Stimulated activated CD4-positive, alpha-beta T cell treated with anti-CD3 and anti-CD28 coated beads, TNF-alpha, amount 100 ng/mL, for 4 hours (primary cell): ENCODE results near the gene RHOH.
A peak's percentile ranks its signal among the peaks of the same experiment; 100 is the strongest.

Source experiments
- DNase-seq, 3 experiments: peaks; one replicate each; pipeline ENCODE4 v3.0.0-alpha.2; 2020; ENCODE audit warnings: low read depth in 3 of 3

RHOH gene

DNA sequence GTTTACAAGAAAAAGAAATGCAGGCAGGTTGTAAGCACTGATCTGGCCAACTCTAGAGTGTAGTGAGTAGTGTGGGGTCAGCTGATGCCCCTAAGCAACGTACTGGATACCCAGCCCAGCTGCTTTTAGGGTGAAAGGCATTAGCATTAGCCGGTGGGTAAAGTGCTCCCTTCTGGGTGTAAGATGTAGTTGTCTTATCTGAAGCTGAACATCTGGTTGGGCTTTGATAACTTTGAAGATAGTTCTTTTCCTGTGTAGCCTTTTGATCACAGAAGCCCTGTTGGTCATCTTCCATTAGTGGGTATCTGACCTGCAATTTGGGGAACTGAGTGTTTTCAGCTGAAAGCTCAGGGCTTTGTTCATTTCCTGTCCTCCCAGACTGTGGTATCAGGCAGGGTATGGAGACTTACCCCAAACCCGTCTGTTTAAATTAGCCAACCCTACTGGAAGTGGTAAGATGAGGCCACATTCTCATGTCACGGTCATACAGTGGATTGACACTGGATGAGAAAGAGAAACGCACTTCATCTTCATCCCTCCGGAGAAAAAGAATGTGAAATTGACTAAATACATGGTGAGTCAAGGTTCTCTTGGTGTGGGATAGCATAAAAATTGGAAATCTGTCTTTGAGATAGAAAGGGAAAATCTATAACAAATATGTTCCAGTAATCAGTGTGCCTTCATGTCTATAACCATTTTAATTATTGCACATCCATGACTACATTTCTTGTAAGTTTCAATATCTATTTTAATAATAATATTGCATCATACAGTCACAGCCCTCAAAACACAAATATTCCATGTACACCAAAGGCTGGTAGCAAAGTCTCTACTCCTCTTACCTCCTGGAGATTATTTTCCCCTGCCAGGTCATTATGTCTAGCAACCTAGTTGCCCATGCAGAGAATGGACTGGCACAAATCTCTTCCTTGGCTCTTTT lies 8.7 kb downstream of the RHOH start:
- no peak for DNase-seq

- no peak for DNase-seq
These were observed 9.6 kb downstream of the RHOH start for GRCh38 chr4:40206426-40206825.

GRCh38 chr4:40209401-40209800 lies 12.6 kb downstream of the RHOH start:
- no peak for DNase-seq

DNA sequence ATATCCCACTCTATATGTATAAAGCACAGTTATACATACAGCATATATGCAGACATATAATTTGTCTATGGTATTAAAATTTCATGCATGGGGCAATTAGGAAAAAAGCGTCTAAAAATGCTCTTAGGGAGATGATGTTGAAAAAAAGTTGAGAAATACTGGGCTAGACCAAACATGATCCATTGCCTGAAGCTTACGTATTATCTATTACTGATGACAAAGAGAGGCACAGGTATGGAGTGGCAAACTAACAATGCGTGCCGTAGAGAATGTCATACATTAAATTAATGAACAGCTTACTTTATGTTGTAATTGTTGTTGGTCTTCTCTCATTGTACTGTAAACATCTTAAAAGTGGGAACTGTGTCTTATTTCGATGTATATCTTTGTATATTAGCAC lies 13.9 kb downstream of the RHOH start:
- DNase-seq = no peak

- DNase-seq = no peak
These were observed 14.7 kb downstream of the RHOH start for GRCh38 chr4:40211224-40212185.

DNA sequence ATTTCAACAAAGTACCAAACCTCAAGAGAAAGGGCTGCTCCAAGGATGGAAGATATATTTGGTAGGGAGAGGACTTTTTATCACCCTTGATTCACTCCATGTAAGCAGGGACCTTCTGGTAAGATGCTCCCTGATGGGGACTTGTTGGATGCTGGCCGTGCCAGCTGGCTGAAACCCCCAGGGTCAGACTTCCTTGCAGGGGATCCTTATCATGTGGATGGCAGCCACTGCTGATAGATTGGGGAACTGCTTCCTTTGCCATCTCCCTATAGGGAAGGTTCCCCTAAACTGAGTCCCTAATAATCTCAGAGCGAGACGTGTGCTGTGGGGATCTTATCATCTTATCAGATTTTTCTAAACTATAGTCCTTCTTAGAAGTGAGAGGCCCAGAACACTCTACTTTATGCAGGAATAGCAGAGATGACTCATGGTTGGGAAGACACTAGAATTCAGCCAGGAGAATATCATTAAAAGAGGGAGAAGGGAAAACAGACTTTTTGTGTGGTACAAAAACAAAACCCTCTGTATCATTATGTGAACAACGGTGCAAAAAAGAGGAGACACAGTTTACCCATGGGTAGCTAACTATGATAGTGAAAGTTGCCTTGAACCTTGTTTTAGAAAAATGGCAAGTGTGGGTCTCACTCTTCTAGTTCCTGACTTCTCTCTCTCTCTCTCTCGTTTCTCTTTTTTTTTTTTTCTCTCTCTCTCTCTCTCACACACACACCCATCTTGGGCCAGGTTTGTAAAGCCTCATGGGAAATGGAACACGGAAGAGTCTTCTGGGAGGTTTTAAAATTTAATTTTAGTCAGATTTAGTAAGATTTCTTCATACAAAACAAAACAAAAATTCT lies 16.1 kb downstream of the RHOH start:
- DNase-seq = no peak

- no peak for DNase-seq
These were observed 17.2 kb downstream of the RHOH start for GRCh38 chr4:40214038-40214437.

DNA sequence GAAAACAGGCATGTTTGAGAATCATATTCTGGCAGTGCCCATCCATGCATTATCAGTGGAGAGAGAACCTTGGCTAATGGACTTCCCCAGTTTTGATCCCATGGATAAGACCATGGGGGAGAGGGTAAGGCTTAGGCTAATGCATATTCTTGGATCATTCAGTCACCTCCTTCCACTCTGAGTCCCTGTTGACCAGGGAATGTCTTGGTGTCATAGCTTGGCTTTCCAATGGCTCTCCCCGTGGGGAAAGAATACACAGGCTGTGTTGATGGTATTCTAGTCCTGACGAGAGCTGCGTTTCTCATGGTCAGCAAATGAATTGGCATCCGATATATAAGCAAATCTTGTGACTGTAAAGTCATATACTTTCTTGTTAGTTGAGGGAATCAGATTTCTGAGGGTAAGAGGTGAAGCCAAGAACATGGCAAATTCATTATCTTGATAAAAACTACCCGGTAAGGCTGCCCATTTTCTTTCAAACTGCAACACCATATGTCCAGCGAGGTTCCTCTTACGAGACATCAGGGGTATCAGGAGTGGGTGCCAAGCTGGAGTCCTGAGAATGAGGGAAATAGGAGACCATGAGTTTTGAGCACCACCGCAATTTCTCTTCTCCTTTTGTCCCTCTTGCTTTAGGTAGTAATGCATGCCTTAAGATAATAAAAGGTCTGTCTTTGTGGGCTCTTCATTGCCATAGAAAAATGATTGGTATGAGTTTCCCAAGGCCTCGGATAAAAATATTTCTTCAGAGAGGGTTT lies 18.0 kb downstream of the RHOH start:
- DNase-seq = no peak

DNA sequence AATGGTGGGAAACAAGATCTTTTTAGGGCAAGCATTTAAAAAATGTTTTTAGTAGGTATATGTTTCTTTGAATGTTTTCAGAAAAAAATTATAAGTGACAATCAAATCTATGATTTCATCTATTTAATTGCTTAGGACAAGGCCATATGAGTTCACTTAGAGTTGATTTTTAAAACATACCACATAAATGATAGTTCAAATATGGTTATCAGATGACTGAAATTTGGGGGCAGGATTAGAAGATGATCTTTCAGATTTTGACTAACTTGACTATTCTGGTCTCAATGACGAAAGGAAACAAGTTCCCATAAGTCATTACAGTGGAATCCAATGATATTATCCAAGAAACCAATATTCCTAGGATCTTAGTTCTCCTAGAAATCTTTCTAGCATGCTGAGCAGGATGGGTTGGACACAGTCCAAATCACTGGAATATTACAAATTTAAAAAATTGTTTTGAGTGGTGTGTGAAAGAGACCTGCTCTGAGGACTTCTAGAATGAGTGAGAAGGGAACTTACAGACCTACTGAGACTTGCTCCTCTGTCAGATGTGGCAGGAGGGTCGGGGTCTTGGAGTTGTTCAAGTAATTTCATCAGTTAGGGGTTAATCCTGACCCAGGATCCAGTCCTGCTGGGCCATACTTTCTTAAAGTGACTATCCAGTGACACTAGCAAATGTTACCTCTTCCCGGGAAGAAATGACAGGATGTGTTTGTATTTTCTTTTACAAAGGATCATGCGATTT lies 20.0 kb downstream of the RHOH start:
- DNase-seq = no peak

DNA sequence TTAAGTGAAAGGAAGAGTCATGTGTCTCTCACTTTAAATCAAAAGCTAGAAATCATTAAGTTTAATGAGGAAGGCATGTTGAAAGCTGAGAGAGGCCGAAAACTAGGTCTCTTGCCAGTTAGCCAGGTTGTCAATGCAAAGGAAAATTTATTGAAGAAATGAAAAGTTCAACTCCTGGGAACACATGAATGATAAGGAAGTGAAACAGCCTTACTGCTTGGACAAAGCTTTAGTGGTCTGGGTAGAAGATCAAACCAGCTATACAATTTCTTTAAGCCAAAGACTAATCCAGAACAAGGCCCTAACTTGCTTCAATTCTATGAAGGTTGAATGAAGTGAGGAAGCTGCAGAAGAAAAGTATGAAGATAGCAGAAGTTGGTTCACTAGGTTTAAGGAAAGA lies 24.9 kb downstream of the RHOH start:
- DNase-seq = no peak

- no peak for DNase-seq
These were observed 26.5 kb downstream of the RHOH start for GRCh38 chr4:40223343-40223742.

- no peak for DNase-seq
These were observed 27.6 kb downstream of the RHOH start for GRCh38 chr4:40224432-40224831.

DNA sequence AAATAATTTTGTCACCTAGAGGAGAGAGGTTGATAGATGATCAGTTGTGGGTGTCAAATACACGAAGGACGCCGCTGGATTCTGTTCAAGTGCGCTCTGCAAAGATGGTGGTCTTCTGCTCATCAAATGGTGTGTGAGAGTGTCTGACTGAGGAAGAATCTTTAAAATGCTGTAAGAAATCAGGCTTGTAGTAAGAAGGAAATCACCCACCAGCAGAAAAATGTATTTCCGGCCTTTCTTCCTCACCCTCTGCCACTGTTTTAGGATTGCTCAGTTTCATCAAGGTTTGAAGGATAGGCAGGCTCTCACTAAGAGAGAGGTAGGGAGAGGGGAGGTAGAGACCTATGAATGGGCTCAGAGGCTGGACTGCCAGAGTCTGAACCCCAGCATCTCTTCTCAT lies 28.7 kb downstream of the RHOH start:
- DNase-seq = no peak

DNA sequence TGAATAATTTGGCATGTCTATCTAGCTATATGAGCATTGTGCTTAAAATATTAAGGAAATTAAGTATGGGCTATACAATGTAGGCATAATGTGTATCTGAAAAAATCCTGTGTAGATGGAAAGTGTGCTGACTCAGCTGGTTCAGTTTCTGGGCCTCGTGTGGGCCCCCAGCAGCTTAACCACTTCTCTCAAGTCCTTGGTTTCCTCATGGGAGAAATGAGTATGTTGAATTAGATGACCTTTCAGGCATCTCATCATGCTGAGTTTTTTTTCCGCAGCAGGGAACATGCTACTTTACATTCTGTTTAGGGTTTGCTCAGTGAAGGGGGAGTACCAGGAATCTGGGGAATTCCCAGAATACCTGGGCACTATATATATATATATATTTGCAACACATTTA lies 30.5 kb downstream of the RHOH start:
- peak in 2 of 3 experiments; percentile 46 to 48 for DNase-seq

GRCh38 chr4:40228497-40229365 lies 31.9 kb downstream of the RHOH start:
- DNase-seq = no peak

- no peak for DNase-seq
These were observed 34.6 kb downstream of the RHOH start for GRCh38 chr4:40231316-40231863.

- DNase-seq = no peak
These were observed 35.8 kb downstream of the RHOH start for GRCh38 chr4:40232610-40233009.

DNA sequence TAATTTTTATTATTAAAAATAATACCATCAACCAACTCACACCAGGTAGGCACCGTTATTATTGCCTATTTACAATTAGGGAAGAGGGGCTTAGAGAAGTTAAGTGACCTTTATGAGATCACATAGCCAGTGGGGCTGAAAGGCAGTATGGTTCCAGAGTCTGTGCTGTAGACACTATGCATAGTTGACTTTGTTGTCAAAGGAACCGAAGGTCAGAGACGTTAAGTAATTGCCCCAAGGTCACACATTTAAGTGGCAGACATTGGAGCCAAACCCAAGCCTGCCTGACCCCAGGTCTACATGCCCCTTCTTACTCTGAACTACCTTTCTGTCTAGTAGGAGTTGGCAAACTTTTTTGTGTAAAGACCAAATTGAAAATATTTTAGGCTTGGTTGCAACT lies 36.4 kb downstream of the RHOH start:
- DNase-seq = no peak

GRCh38 chr4:40234519-40235039 lies 37.7 kb downstream of the RHOH start:
- no peak for DNase-seq
